GM18951 (cell line): ENCODE data around the gene TMEM178B.

Experiments
- POLR2A ChIP-seq: IDR thresholded peaks from 4 replicates; pipeline ENCODE4 v1.6.1; 2011; ENCODE audit warnings: mild to moderate bottlenecking; ENCODE audit not compliant: insufficient read length, insufficient read depth; ENCODE audit errors: extremely low read depth
- in situ Hi-C: fragments of 300-500 bp; cut with MboI; formaldehyde crosslinking; loops from one replicate; pipeline ENCODE4 v1.12.0; 2022; ENCODE audit warnings: low sequenced_read_pairs, mixed read lengths, inconsistent platforms; ENCODE audit not compliant: unreplicated experiment

The TMEM178B gene

GRCh38 chr7:141354251-141354650 lies 280.4 kb downstream of the TMEM178B start:
- TF ChIP-seq POLR2A, result no peak
- in situ Hi-C loops, result no loop called here

DNA sequence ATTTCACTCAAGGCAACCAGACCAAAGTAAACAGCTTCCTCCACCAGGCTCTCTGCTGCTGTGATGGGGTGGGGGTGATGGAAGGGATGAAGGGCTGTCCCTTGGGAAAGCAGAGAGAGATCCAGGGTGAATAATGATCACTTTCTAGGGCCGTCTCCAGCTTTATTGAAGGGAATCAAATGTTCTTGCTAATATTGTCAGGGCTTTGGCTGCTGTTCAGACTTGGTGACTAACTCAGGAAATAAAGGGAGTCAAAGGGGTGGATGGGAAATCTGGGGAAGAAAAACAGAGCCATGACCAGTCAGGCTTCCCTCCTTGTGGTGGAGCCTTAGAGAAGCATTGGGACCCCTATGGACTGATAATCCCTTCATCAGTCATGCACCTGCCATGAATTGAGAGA lies 281.2 kb downstream of the TMEM178B start:
- in situ Hi-C loops, result no loop called here
- no peak for TF ChIP-seq POLR2A

DNA sequence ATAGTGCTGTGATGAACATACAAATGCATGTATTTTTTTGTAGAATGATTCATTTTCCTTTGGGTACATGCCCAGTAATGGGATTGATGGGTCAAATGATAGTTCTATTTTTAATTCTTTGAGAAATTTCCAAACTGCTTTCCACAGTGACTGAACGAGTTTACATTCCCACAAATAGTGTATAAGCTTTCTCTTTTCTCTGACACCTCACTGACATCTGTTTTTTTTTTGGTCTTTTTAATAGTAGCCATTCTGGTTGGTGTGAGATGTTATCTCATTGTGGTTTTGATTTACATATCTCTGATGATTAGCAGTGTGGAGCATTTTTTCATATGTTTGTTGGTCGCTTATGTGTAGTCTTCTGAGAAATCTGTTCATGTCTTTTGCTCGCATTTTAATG lies 282.3 kb downstream of the TMEM178B start:
- in situ Hi-C loops, result no loop called here
- no peak for TF ChIP-seq POLR2A

GRCh38 chr7:141358386-141358785 lies 284.5 kb downstream of the TMEM178B start:
- in situ Hi-C loops, result no loop called here
- TF ChIP-seq POLR2A, result no peak

- no peak for TF ChIP-seq POLR2A
- in situ Hi-C loops, result no loop called here
Measured at GRCh38 chr7:141359262-141359661, 285.4 kb downstream of the TMEM178B start.

DNA sequence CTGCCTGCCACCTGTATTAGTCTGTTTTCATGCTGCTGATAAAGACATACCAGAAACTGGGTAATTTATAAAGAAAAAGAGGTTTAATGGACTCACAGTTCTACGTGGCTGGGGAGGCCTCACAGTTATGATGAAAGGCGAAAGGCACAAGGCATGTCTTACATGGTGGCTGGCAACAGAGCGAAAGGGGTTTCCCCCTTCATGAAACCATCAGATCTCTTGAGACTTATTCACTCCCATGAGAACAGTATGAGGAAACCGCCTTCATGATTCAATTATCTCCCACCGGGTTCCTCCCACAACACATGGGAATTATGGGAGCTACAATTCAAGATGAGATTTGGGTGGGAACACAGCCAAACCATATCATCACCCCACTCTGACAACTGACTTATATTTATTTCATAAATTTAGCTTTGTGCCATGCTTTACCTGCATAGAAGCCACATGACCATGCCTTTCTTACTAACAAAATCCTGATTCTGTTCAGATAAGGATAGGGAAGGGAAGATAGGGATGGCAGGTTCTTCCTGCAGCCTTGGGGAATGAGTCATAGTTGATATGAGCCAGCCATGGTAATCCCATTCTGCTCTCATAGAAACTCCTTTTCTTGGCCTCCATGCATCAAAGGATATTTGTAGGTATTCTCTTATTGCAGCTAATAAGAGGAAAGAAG lies 286.0 kb downstream of the TMEM178B start:
- in situ Hi-C loops, result no loop called here
- no peak for TF ChIP-seq POLR2A

GRCh38 chr7:141360416-141360760 lies 286.5 kb downstream of the TMEM178B start:
- in situ Hi-C loops, result no loop called here
- TF ChIP-seq POLR2A, result no peak

GRCh38 chr7:141360803-141361202 lies 286.9 kb downstream of the TMEM178B start:
- in situ Hi-C loops, result no loop called here
- TF ChIP-seq POLR2A, result no peak

DNA sequence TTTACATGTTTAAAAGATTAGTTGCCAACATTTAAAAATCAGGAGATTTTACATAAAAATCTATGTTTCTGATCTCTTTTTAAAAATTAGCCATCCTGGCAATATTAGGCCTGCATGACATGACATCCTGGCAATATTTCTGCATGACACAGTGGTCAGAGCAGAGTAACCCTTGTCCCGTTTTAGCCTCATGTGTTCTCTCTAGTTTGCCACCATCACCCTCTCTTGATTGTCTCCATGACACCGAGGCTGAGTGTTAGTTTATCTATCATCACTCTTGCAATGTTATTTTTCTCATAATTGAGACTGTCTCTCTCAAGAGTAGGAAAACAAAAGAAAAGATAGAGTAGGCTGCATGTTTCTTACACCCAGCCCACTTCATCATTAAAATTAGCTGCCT lies 287.6 kb downstream of the TMEM178B start:
- in situ Hi-C loops, result no loop called here
- no peak for TF ChIP-seq POLR2A

DNA sequence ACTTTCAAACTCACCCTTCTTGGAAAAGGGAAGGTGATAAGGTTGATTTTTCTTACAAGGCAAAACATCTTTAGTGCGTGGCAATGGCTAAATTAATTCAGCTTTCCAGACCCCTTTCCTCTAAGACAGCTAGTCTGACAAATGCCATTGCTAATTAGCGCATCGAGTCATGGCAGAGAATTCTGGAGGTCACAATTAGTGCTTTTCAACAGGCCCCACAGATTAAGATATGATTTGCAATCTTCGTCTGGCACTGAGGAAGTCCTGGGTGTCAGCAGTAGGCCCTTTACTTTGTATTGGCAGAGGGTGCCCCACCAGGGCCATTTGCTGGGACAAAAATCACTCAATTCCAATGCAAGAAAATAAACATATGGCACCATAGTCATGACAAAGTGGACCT lies 288.1 kb downstream of the TMEM178B start:
- no peak for TF ChIP-seq POLR2A
- in situ Hi-C loops, result no loop called here

GRCh38 chr7:141362580-141363435 lies 288.9 kb downstream of the TMEM178B start:
- in situ Hi-C loops, result no loop called here
- no peak for TF ChIP-seq POLR2A

DNA sequence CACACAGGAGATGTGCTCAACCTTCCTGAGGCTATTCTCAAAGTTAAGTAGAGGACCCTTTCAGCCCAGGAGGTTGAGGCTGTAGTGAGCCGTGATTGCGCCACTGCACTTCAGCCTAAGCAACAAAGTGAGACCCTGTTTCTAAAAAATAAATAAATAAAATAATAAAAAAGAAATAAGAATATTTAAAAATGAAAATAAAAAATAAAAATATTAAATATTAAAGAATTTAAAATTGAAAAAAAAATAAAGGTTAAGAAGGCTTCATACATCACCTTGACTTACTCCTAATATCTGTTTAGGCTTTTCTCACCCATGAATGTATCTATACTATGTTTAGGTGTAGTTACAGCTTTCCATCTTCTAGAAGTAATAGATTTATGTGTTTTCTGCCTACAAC lies 289.9 kb downstream of the TMEM178B start:
- in situ Hi-C loops, result no loop called here

GRCh38 chr7:141366091-141366621 lies 292.3 kb downstream of the TMEM178B start:
- no peak for TF ChIP-seq POLR2A
- in situ Hi-C loops, result no loop called here

More for the DNA sequence above, 289.9 kb downstream of the TMEM178B start:
- no peak for TF ChIP-seq POLR2A

- TF ChIP-seq POLR2A, result no peak
Measured at GRCh38 chr7:141369422-141369821, 295.6 kb downstream of the TMEM178B start.

More at GRCh38 chr7:141369422-141369821, 295.6 kb downstream of the TMEM178B start:
- in situ Hi-C loops, result no loop called here
